Loucy (cell line): ENCODE measurements around the gene DEUP1.

Experiments used
- H2AFZ ChIP-seq: fragments of 200-600 bp; sonication (generic); 2 replicates; pipeline ENCODE4 v1.6.0; 2016; ENCODE audit warnings: antibody characterized with exemption, mild to moderate bottlenecking, low read length, moderate library complexity
- H3F3A ChIP-seq: fragments of 200-600 bp; 2 replicates; pipeline ENCODE4 v1.6.0; 2016; ENCODE audit warnings: antibody characterized with exemption, low read depth, mild to moderate bottlenecking
- H3K27me3 ChIP-seq: fragments of 200-600 bp; sonication (generic); 2 replicates; pipeline ENCODE4 v1.6.1; 2014; ENCODE audit warnings: low read length, mild to moderate bottlenecking; ENCODE audit not compliant: insufficient read depth, poor library complexity, severe bottlenecking
- H3K36me3 ChIP-seq: fragments of 200-600 bp; sonication (generic); 2 replicates; pipeline ENCODE4 v1.6.1; 2016; ENCODE audit warnings: low read length; ENCODE audit not compliant: insufficient read depth
- H3K4me1 ChIP-seq: fragments of 200-600 bp; sonication (generic); 2 replicates; pipeline ENCODE4 v1.5.1; 2014; ENCODE audit warnings: low read length, mild to moderate bottlenecking; ENCODE audit not compliant: insufficient read depth, poor library complexity, severe bottlenecking
- H3K4me2 ChIP-seq: fragments of 200-600 bp; sonication (generic); 2 replicates; pipeline ENCODE4 v1.6.0; 2014; ENCODE audit warnings: antibody characterized with exemption, low read length, low read depth, mild to moderate bottlenecking; ENCODE audit not compliant: poor library complexity, severe bottlenecking
- H3K4me3 ChIP-seq: fragments of 200-600 bp; sonication (generic); 2 replicates; pipeline ENCODE4 v1.5.1; 2014; ENCODE audit warnings: low read length, mild to moderate bottlenecking, mixed read lengths; ENCODE audit not compliant: poor library complexity, severe bottlenecking
- H3K79me2 ChIP-seq: fragments of 200-600 bp; sonication (generic); 2 replicates; pipeline ENCODE4 v1.6.1; 2014; ENCODE audit warnings: low read length; ENCODE audit not compliant: insufficient read depth
- H3K9ac ChIP-seq: fragments of 200-600 bp; sonication (generic); 2 replicates; pipeline ENCODE4 v1.6.0; 2014; ENCODE audit warnings: mild to moderate bottlenecking, low read depth, low read length, moderate library complexity; ENCODE audit not compliant: poor library complexity, severe bottlenecking
- H3K9me2 ChIP-seq: fragments of 200-600 bp; sonication (generic); replicated peaks from 2 replicates; pipeline ENCODE4 v1.6.1; 2016; ENCODE audit warnings: low read depth, low read length, mixed read lengths
- H3K9me3 ChIP-seq: fragments of 200-600 bp; sonication (generic); 2 replicates; pipeline ENCODE4 v1.6.1; 2014; ENCODE audit warnings: mild to moderate bottlenecking, antibody characterized with exemption, low read length, low read depth; ENCODE audit not compliant: insufficient read depth
- H4K20me1 ChIP-seq: fragments of 200-600 bp; sonication (generic); 2 replicates; pipeline ENCODE4 v1.6.0; 2014; ENCODE audit warnings: antibody characterized with exemption, low read length, mild to moderate bottlenecking; ENCODE audit not compliant: insufficient read depth, poor library complexity, severe bottlenecking
- CTCF ChIP-seq: fragments of 200-600 bp; sonication (generic); conservative IDR thresholded peaks from 2 replicates; pipeline ENCODE4 v1.5.1; 2014; ENCODE audit warnings: mild to moderate bottlenecking, antibody characterized with exemption, low read length
- EZH2phosphoT487 ChIP-seq: fragments of 200-600 bp; IDR thresholded peaks from 2 replicates; pipeline ENCODE4 v1.6.1; 2018; ENCODE audit warnings: antibody characterized with exemption, mild to moderate bottlenecking, moderate library complexity, borderline replicate concordance

The DEUP1 gene

GRCh38 chr11:93464927-93465540, 134.5 kb downstream of the DEUP1 start:
- Histone ChIP-seq H4K20me1 (no peaks in the 10 kb centered on the region), H3K9ac (no peak overlapping the region), H3K9me2 (no peaks in the 10 kb centered on the region), H3K27me3 (no peaks in the 10 kb centered on the region), H3K4me3 (no peak overlapping the region), H3K9me3 (no peaks in the 10 kb centered on the region), H3K79me2 (no peaks in the 10 kb centered on the region), H3K4me2 (no peak overlapping the region), H3K4me1 (peaks cover 8% of the 10 kb centered on the region), H2AFZ (no peak overlapping the region), H3K36me3 (no peaks in the 10 kb centered on the region), H3F3A (no peaks in the 10 kb centered on the region)
- no peak for TF ChIP-seq CTCF
- TF ChIP-seq EZH2phosphoT487: no peak

- Histone ChIP-seq H3K9me3 (no peaks in the 10 kb centered on the region), H3K79me2 (no peaks in the 10 kb centered on the region), H3K27me3 (no peaks in the 10 kb centered on the region), H4K20me1 (no peaks in the 10 kb centered on the region), H3K36me3 (no peaks in the 10 kb centered on the region), H2AFZ (no peak overlapping the region), H3K4me1 (peaks cover 8% of the 10 kb centered on the region), H3F3A (no peaks in the 10 kb centered on the region), H3K9ac (no peak overlapping the region), H3K9me2 (no peaks in the 10 kb centered on the region), H3K4me2 (no peak overlapping the region), H3K4me3 (no peak overlapping the region)
- no peak for TF ChIP-seq EZH2phosphoT487
Observed at GRCh38 chr11:93467054-93467453, 136.5 kb downstream of the DEUP1 start.

- no peaks in the 10 kb centered on the region for H4K20me1 ChIP-seq
- H3K9me2 ChIP-seq: no peaks in the 10 kb centered on the region
- no peak overlapping the region for H2AFZ ChIP-seq
- H3K79me2 ChIP-seq: no peaks in the 10 kb centered on the region
- no peak overlapping the region for H3K9ac ChIP-seq
- TF ChIP-seq EZH2phosphoT487 (no peak), CTCF (no peak)
- H3K36me3 ChIP-seq: no peaks in the 10 kb centered on the region
- no peak overlapping the region for H3K4me2 ChIP-seq
- no peak overlapping the region for H3K4me3 ChIP-seq
- peaks cover 8% of the 10 kb centered on the region for H3K4me1 ChIP-seq
- H3K27me3 ChIP-seq: no peaks in the 10 kb centered on the region
- no peaks in the 10 kb centered on the region for H3F3A ChIP-seq
- H3K9me3 ChIP-seq: no peaks in the 10 kb centered on the region
Observed at GRCh38 chr11:93468290-93468689, 137.7 kb downstream of the DEUP1 start.

GRCh38 chr11:93474123-93474522, 143.6 kb downstream of the DEUP1 start:
- H3K9ac ChIP-seq: no peak overlapping the region
- H3K4me1 ChIP-seq: peaks cover 8% of the 10 kb centered on the region
- H3K36me3 ChIP-seq: peaks cover 4% of the 10 kb centered on the region; the same call in 1 of the 2 replicates
- no peak overlapping the region for H2AFZ ChIP-seq
- no peaks in the 10 kb centered on the region for H3K27me3 ChIP-seq
- H4K20me1 ChIP-seq: no peaks in the 10 kb centered on the region
- no peaks in the 10 kb centered on the region for H3F3A ChIP-seq
- H3K4me2 ChIP-seq: no peak overlapping the region
- no peaks in the 10 kb centered on the region for H3K79me2 ChIP-seq
- H3K9me2 ChIP-seq: no peaks in the 10 kb centered on the region
- no peaks in the 10 kb centered on the region for H3K9me3 ChIP-seq
- TF ChIP-seq EZH2phosphoT487 (no peak), CTCF (no peak)
- H3K4me3 ChIP-seq: no peak overlapping the region
